ENCODE measurements around the gene FNBP1L.
"Not testable (repeated sequence)": the region's sequence is repeated elsewhere in the genome, so short reads cannot be mapped to it uniquely, and the experiment has no call there.

DNA sequence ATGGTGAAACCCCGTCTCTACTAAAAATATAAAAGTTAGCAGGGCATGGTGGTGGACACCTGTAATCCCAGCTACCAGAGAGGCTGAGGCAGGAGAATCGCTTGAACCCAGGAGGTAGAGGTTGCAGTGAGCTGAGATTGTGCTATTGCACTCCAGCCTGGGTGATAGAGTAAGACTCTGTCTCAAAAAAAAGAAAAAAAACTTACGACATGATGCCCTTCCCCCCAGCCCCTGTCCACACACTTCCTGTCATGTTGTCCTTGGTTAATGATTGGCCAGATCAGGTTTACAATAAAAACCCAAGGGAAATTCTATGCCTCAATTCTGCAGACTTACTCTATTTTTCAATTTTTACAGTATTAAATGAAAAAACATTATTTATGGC is 143.4 kb downstream of the FNBP1L start:
- TF ChIP-seq MEF2A (IDR thresholded peaks at IDR 0.05; ENCODE audit: borderline replicate concordance, low read depth); SIN3A (IDR thresholded peaks at IDR 0.05; ENCODE audit: borderline replicate concordance, low read depth, low read length); SMC3 (IDR thresholded peaks at IDR 0.05; ENCODE audit: low read depth, low read length); GATA2 (CRISPR knock-in tag; IDR thresholded peaks at IDR 0.05): not testable (repeated sequence)
- TF ChIP-seq, protein P1, sequence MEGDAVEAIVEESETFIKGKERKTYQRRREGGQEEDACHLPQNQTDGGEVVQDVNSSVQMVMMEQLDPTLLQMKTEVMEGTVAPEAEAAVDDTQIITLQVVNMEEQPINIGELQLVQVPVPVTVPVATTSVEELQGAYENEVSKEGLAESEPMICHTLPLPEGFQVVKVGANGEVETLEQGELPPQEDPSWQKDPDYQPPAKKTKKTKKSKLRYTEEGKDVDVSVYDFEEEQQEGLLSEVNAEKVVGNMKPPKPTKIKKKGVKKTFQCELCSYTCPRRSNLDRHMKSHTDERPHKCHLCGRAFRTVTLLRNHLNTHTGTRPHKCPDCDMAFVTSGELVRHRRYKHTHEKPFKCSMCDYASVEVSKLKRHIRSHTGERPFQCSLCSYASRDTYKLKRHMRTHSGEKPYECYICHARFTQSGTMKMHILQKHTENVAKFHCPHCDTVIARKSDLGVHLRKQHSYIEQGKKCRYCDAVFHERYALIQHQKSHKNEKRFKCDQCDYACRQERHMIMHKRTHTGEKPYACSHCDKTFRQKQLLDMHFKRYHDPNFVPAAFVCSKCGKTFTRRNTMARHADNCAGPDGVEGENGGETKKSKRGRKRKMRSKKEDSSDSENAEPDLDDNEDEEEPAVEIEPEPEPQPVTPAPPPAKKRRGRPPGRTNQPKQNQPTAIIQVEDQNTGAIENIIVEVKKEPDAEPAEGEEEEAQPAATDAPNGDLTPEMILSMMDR (IDR thresholded peaks at IDR 0.05), result not testable (repeated sequence)
- TF ChIP-seq, protein P2, sequence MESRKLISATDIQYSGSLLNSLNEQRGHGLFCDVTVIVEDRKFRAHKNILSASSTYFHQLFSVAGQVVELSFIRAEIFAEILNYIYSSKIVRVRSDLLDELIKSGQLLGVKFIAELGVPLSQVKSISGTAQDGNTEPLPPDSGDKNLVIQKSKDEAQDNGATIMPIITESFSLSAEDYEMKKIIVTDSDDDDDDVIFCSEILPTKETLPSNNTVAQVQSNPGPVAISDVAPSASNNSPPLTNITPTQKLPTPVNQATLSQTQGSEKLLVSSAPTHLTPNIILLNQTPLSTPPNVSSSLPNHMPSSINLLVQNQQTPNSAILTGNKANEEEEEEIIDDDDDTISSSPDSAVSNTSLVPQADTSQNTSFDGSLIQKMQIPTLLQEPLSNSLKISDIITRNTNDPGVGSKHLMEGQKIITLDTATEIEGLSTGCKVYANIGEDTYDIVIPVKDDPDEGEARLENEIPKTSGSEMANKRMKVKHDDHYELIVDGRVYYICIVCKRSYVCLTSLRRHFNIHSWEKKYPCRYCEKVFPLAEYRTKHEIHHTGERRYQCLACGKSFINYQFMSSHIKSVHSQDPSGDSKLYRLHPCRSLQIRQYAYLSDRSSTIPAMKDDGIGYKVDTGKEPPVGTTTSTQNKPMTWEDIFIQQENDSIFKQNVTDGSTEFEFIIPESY (IDR thresholded peaks at IDR 0.05; ENCODE audit: borderline replicate concordance, low read depth), result not testable (repeated sequence)
- TF ChIP-seq, protein P3, sequence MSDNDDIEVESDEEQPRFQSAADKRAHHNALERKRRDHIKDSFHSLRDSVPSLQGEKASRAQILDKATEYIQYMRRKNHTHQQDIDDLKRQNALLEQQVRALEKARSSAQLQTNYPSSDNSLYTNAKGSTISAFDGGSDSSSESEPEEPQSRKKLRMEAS (IDR thresholded peaks at IDR 0.05; ENCODE audit: low read depth), result not testable (repeated sequence)

Measured in SK-N-SH (cell line).